ENCODE results near the gene ATF3. TPM values are rescaled to one million over a fixed set of nuclear protein-coding genes. Genes with fewer than 3 reads are reported as not detected.

ATF3 gene
- total RNA-seq, 1 experiment from 2014 or later: 43.2 TPM

DNA sequence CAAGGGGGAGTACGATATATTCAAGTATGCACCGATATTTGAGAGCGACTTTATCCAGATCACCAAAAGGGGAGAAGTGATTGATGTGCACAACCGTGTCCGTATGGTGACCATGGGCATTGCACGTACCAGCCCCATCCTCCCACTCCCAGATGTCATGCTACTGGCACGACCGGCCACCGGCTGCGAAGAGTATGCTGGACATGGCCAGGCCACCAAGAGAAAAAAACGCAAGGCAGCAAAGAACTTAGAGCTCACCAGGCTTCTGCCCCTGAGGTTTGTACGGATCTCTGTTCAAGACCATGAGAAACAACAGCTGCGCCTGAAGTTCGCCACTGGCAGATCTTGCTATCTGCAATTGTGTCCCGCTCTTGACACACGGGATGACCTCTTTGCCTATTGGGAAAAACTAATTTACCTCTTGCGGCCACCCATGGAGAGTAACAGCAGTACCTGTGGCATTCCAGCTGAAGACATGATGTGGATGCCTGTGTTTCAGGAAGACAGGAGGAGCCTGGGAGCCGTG lies 16.5 kb downstream of the ATF3 start:
- DNase-seq (ENCODE audit: low read depth, low spot score) (no peak), ATAC-seq (no peak)
- H3K4me2 ChIP-seq (ENCODE audit: low read length): no peak overlapping the region
- ChIA-PET CTCF (no interaction called here), RAD21 (ENCODE audit: low non-redundant PET in 1 of 2, low total read pairs in 2 of 2, uncharacterized antibody in 2 of 2, unreplicated experiment in 2 of 2) (no interaction called here), POLR2A (no interaction called here)
- no peaks in the 10 kb centered on the region for H3K9me2 ChIP-seq (ENCODE audit: insufficient read depth)
- H3K9me3 ChIP-seq (ENCODE audit: control insufficient read depth in 1 of 2, insufficient read depth in 1 of 2, low read depth in 1 of 2, low read length in 2 of 2): no peaks in the 10 kb centered on the region
- H2AFZ ChIP-seq (ENCODE audit: low read depth, low read length, poor library complexity, severe bottlenecking): no peak overlapping the region
- H3K79me2 ChIP-seq (ENCODE audit: insufficient read depth, low read length): no peaks in the 10 kb centered on the region
- no peak overlapping the region for H3K4me3 ChIP-seq (replicated peaks in 1 of 2; ENCODE audit: low read depth in 1 of 2, low read length in 2 of 2)
- no peak for TF ChIP-seq POLR2AphosphoS5 (IDR thresholded peaks at IDR 0.05; ENCODE audit: low read depth, low read length)
- TF ChIP-seq SP1 (IDR thresholded peaks at IDR 0.05; ENCODE audit: low read depth): no peak
- no peak for TF ChIP-seq ZNF274 (IDR thresholded peaks at IDR 0.05; ENCODE audit: low read depth, low read length)
- no peak for TF ChIP-seq EZH2phosphoT487 (IDR thresholded peaks at IDR 0.05; ENCODE audit: borderline replicate concordance)
- TF ChIP-seq ZFX (IDR thresholded peaks at IDR 0.05): no peak
- TF ChIP-seq CEBPB (IDR thresholded peaks at IDR 0.05; ENCODE audit: low read depth): no peak
- no peak for TF ChIP-seq SRF (IDR thresholded peaks at IDR 0.05; ENCODE audit: low read depth)
- TF ChIP-seq, protein P1, sequence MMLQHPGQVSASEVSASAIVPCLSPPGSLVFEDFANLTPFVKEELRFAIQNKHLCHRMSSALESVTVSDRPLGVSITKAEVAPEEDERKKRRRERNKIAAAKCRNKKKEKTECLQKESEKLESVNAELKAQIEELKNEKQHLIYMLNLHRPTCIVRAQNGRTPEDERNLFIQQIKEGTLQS (IDR thresholded peaks at IDR 0.05): no peak
- TF ChIP-seq JUND (IDR thresholded peaks at IDR 0.05): no peak
- TF ChIP-seq EZH2 (IDR thresholded peaks at IDR 0.05): no peak
- no peak for TF ChIP-seq TCF7L2 (IDR thresholded peaks at IDR 0.05; ENCODE audit: borderline replicate concordance, extremely low read depth, insufficient read depth, insufficient read length)
- no peak for TF ChIP-seq ELF1 (IDR thresholded peaks at IDR 0.05; ENCODE audit: borderline replicate concordance, low read depth)
- TF ChIP-seq POLR2A (IDR thresholded peaks at IDR 0.05; ENCODE audit: borderline replicate concordance, extremely low read depth, insufficient read depth, insufficient read length): no peak
- TF ChIP-seq ZBTB33 (IDR thresholded peaks at IDR 0.05; ENCODE audit: extremely low read depth, insufficient replicate concordance, low read length): no peak
- no peak for TF ChIP-seq RAD21 (IDR thresholded peaks at IDR 0.05; ENCODE audit: low read depth)
- TF ChIP-seq MAX (IDR thresholded peaks at IDR 0.05): no peak
- no peak for TF ChIP-seq CBX3 (IDR thresholded peaks at IDR 0.05; ENCODE audit: low read depth)
- peaks cover 4 to 9% of the 10 kb centered on the region in 2 experiments; a peak in 3 of 4 replicates for H3K36me3 ChIP-seq (ENCODE audit: control insufficient read depth in 1 of 2, insufficient read depth in 2 of 2, low read length in 2 of 2)
- H4K20me1 ChIP-seq (ENCODE audit: insufficient read depth): no peaks in the 10 kb centered on the region
- no TSS peak for BruUV-seq (replicated peaks)
- peaks cover 0 to 5% of the 10 kb centered on the region in 2 experiments; a peak in 1 of 4 replicates for H3K4me1 ChIP-seq (ENCODE audit: control insufficient read depth in 1 of 2, insufficient read depth in 2 of 2, low read length in 2 of 2)
- intact Hi-C loops (cut with micrococcal nuclease): no loop called here
- H3K9ac ChIP-seq (ENCODE audit: low read length): no peak overlapping the region
- no peak overlapping the region for H3K27ac ChIP-seq (ENCODE audit: low read depth, low read length)
- H3K27me3 ChIP-seq (ENCODE audit: insufficient read depth, low read length): no peaks in the 10 kb centered on the region
